ENCODE data around the gene TMEM165. TPM values are rescaled to one million over a fixed set of nuclear protein-coding genes. Genes with fewer than 3 reads are reported as not detected.

Gene TMEM165
- total and polyA plus RNA-seq, 10 donors = 54.3 to 193 (median 121) TPM

GRCh38 chr4:55438314-55438713, 42.6 kb downstream of the TMEM165 start:
- 95 to 100% (median 99%) methylated on average over 2 of the region's 2 CpGs for WGBS, 5 donors
- Histone ChIP-seq H3K36me3 (peaks cover 0 to 90% (median 28%) of the 10 kb centered on the region in 6 donors), H3K9me3 (no peaks in the 10 kb centered on the region), H3K4me3 (no peak overlapping the region), H3K27ac (no peak overlapping the region), H3K27me3 (replicated peaks in 1 of 7) (no peaks in the 10 kb centered on the region), H3K4me1 (peaks cover 0 to 11% (median 5%) of the 10 kb centered on the region in 6 donors)
- DNase-seq = no peak
- intact Hi-C loops (cut with DNase I; ENCODE audit: low total_unique reads) = no loop called here
- TF ChIP-seq POLR2A (IDR thresholded peaks at IDR 0.05) (no peak), POLR2AphosphoS5 (IDR thresholded peaks at IDR 0.05) (no peak)
- TF ChIP-seq, protein P1, sequence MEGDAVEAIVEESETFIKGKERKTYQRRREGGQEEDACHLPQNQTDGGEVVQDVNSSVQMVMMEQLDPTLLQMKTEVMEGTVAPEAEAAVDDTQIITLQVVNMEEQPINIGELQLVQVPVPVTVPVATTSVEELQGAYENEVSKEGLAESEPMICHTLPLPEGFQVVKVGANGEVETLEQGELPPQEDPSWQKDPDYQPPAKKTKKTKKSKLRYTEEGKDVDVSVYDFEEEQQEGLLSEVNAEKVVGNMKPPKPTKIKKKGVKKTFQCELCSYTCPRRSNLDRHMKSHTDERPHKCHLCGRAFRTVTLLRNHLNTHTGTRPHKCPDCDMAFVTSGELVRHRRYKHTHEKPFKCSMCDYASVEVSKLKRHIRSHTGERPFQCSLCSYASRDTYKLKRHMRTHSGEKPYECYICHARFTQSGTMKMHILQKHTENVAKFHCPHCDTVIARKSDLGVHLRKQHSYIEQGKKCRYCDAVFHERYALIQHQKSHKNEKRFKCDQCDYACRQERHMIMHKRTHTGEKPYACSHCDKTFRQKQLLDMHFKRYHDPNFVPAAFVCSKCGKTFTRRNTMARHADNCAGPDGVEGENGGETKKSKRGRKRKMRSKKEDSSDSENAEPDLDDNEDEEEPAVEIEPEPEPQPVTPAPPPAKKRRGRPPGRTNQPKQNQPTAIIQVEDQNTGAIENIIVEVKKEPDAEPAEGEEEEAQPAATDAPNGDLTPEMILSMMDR (IDR thresholded peaks at IDR 0.05 in 8 of 11, conservative IDR thresholded peaks at IDR 0.05 in 3 of 11) = no peak

DNA sequence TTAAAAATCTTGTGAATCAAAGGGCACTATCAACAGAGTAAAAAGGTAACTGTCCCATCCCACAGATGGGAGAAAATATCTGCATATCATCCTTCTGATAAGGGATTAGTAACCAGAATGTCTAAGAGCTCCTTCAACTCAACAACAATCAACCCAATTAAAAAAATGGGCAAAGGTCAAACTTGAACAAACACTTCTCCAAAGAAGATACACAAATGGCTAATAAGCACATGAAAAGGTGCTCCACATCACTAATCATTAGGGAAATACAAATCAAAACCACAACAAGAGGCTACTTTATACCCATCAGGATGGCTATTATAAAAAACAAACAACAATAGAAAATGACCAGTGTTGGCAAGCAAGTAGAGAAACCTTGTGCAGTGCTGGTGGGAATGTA, 43.3 kb downstream of the TMEM165 start:
- H3K4me1 ChIP-seq = peaks cover 0 to 11% (median 5%) of the 10 kb centered on the region in 6 donors
- no peaks in the 10 kb centered on the region for H3K9me3 ChIP-seq
- H3K27ac ChIP-seq = no peak overlapping the region
- no peak for DNase-seq
- H3K27me3 ChIP-seq (replicated peaks in 1 of 7) = no peaks in the 10 kb centered on the region
- TF ChIP-seq POLR2A (IDR thresholded peaks at IDR 0.05) (no peak), POLR2AphosphoS5 (IDR thresholded peaks at IDR 0.05) (no peak)
- TF ChIP-seq, protein P1 (IDR thresholded peaks at IDR 0.05 in 8 of 11, conservative IDR thresholded peaks at IDR 0.05 in 3 of 11) = no peak
- intact Hi-C loops (cut with DNase I; ENCODE audit: low total_unique reads) = no loop called here
- peaks cover 0 to 90% (median 26%) of the 10 kb centered on the region in 6 donors for H3K36me3 ChIP-seq
- H3K4me3 ChIP-seq = no peak overlapping the region

- no peak overlapping the region for H3K27ac ChIP-seq
- no peak for DNase-seq
- TF ChIP-seq POLR2AphosphoS5 (IDR thresholded peaks at IDR 0.05) (no peak), POLR2A (IDR thresholded peaks at IDR 0.05) (no peak)
- TF ChIP-seq, protein P1 (IDR thresholded peaks at IDR 0.05 in 8 of 11, conservative IDR thresholded peaks at IDR 0.05 in 3 of 11) = no peak
- intact Hi-C loops (cut with DNase I; ENCODE audit: low total_unique reads) = no loop called here
- H3K4me1 ChIP-seq = peaks cover 0 to under 1% (median 0%) of the 10 kb centered on the region in 6 donors
- H3K36me3 ChIP-seq = peaks cover 0 to 80% (median 19%) of the 10 kb centered on the region in 6 donors
- WGBS, 5 donors = 85 to 92% (median 90%) methylated on average over 2 of the region's 2 CpGs
- no peaks in the 10 kb centered on the region for H3K27me3 ChIP-seq (replicated peaks in 1 of 7)
- no peaks in the 10 kb centered on the region for H3K9me3 ChIP-seq
- no peak overlapping the region for H3K4me3 ChIP-seq
Observed at GRCh38 chr4:55440786-55441185, 45.0 kb downstream of the TMEM165 start.

DNA sequence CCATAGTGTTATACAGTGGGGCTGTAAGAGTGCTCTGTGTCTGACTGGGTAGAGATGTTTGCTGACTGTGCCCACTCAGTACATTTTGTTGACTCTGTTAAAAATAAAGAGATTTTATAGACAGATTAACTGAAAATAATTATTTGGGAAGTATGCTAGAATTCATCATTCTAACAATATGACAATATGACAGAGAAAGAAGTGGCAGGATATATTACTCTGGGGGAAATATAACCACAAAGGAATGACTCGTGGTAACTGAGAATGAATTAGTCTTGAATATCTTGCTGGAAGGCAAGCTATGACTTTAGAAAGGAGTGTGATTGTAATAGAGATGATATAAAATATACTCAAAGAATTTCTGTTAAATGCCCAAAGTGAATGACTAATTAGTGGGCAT, 46.8 kb downstream of the TMEM165 start:
- Histone ChIP-seq H3K9me3 (no peaks in the 10 kb centered on the region), H3K4me1 (peaks cover 0 to 7% (median 3%) of the 10 kb centered on the region in 6 donors), H3K4me3 (no peak overlapping the region), H3K36me3 (peaks cover 0 to 75% (median 19%) of the 10 kb centered on the region in 6 donors), H3K27me3 (replicated peaks in 1 of 7) (no peaks in the 10 kb centered on the region), H3K27ac (no peak overlapping the region)
- DNase-seq = no peak
- no peak for TF ChIP-seq POLR2AphosphoS5 (IDR thresholded peaks at IDR 0.05)
- TF ChIP-seq POLR2A (IDR thresholded peaks at IDR 0.05) = no peak
- 49 to 74% (median 59%) methylated on average over 1 of the region's 1 CpG for WGBS, 5 donors
- intact Hi-C loops (cut with DNase I; ENCODE audit: low total_unique reads) = no loop called here

- Histone ChIP-seq H3K9me3 (no peaks in the 10 kb centered on the region), H3K27me3 (replicated peaks in 1 of 7) (no peaks in the 10 kb centered on the region), H3K27ac (no peak overlapping the region), H3K4me1 (peaks cover 0 to 14% (median 3%) of the 10 kb centered on the region in 6 donors), H3K36me3 (peaks cover 0 to 76% (median 22%) of the 10 kb centered on the region in 6 donors), H3K4me3 (no peak overlapping the region)
- intact Hi-C loops (cut with DNase I; ENCODE audit: low total_unique reads) = no loop called here
- WGBS, 5 donors = 44 to 84% (median 71%) methylated on average over 2 of the region's 2 CpGs
- TF ChIP-seq POLR2AphosphoS5 (IDR thresholded peaks at IDR 0.05) (no peak), POLR2A (IDR thresholded peaks at IDR 0.05) (no peak)
- TF ChIP-seq, protein P1 (IDR thresholded peaks at IDR 0.05 in 8 of 11, conservative IDR thresholded peaks at IDR 0.05 in 3 of 11) = no peak
- DNase-seq = no peak
Observed at GRCh38 chr4:55444827-55445226, 49.1 kb downstream of the TMEM165 start.

Data from spleen (tissue), 11 donors.